Measurements from ENCODE around the gene PRR30.

GRCh38 chr2:27136751-27137150, 2.5 kb downstream of the PRR30 start:
- TF ChIP-seq CTCF (IDR thresholded peaks at IDR 0.05), result no peak
- TF ChIP-seq POLR2A (IDR thresholded peaks at IDR 0.05), result no peak

Measured in gastroesophageal sphincter (tissue), 3 donors.